Sigmoid colon (tissue), 7 donors: ENCODE data around the gene RRM2. TPM values are rescaled to one million over a fixed set of nuclear protein-coding genes. Genes with fewer than 3 reads are reported as not detected.

Source experiments
- DNase-seq: peaks from one replicate; pipeline ENCODE4 v3.0.0-alpha.2; 2019
- H3K27ac ChIP-seq, 4 donors: fragments of 200-600 bp; sonication (generic); one replicate each; pipeline ENCODE4 v1.5.1; 2016 to 2019; ENCODE audit warnings: mild to moderate bottlenecking in 1 of 4
- H3K27me3 ChIP-seq, 3 donors: fragments of 200-600 bp; sonication (generic); one replicate each; pipeline ENCODE4 v1.5.1; 2019; ENCODE audit warnings: mild to moderate bottlenecking in 1 of 3
- H3K36me3 ChIP-seq, 4 donors: fragments of 200-600 bp; sonication (generic); one replicate each; pipeline ENCODE4 v1.5.1; 2016 to 2019
- H3K4me1 ChIP-seq, 4 donors: fragments of 200-600 bp; sonication (generic); one replicate each; pipeline ENCODE4 v1.5.1; 2017 to 2019
- H3K4me3 ChIP-seq, 4 donors: fragments of 200-600 bp; sonication (generic); one replicate each; pipeline ENCODE4 v1.5.1; 2017 to 2019; ENCODE audit warnings: mild to moderate bottlenecking in 2 of 4, moderate library complexity in 1 of 4
- H3K9me3 ChIP-seq, 4 donors: fragments of 200-600 bp in 3 of 4; sonication (generic) in 3 of 4; one replicate each; pipeline versions ENCODE4 v1.5.1 to v1.6.1; 2013 to 2019
- CTCF ChIP-seq, 4 experiments: fragments of 450-650 bp in 3 of 4; fragments of 200-600 bp in 1 of 4; IDR thresholded peaks; one replicate each; pipeline ENCODE4 v1.5.1; 2016 to 2019; ENCODE audit warnings: antibody characterized with exemption in 4 of 4, mild to moderate bottlenecking in 3 of 4, moderate library complexity in 2 of 4
- EP300 ChIP-seq, 4 donors: sonication (generic); formaldehyde crosslinking; IDR thresholded peaks; one replicate each; pipeline ENCODE4 v1.6.1; 2017; ENCODE audit warnings: antibody characterized with exemption in 4 of 4
- POLR2A ChIP-seq, 2 donors: fragments of 450-650 bp; IDR thresholded peaks; one replicate each; pipeline ENCODE4 v1.6.1; 2016; ENCODE audit warnings: antibody characterized with exemption in 2 of 2, mild to moderate bottlenecking in 2 of 2, moderate library complexity in 2 of 2
- POLR2AphosphoS5 ChIP-seq, 4 donors: sonication (generic); formaldehyde crosslinking; IDR thresholded peaks; one replicate each; pipeline ENCODE4 v1.6.1; 2017; ENCODE audit warnings: antibody characterized with exemption in 4 of 4
- WGBS, 2 donors: extraction: QIAGEN DNeasy Blood & Tissue Kit; methylation state at CpG; one replicate each; pipeline ENCODE4 v1.1.7; 2013; 5-methylcytosine and 5-hydroxymethylcytosine counted together
- intact Hi-C: fragments of 100-400 bp; cut with DNase I; formaldehyde crosslinking; loops from one replicate; pipeline ENCODE4 v1.15.1; 2023
- polyA plus RNA-seq, 3 donors: library from polyadenylated mRNA; stranded (reverse); fragments of 200-250 nt; gene quantifications; one replicate each; pipeline ENCODE4 v1.2.3, GENCODE V29; 2013
- small RNA-seq, 3 donors: library from RNA; depleted of rRNA; stranded (forward); fragments of <200 nt; gene quantifications; one replicate each; pipeline ENCODE3, GENCODE V24; 2016
- total RNA-seq, 4 donors: library from RNA; depleted of rRNA; stranded (reverse); fragments of >200 nt; gene quantifications; one replicate each; pipeline ENCODE4 v1.1.0, GENCODE V29; 2016
- donor health status: healthy with polysubstance abuse.
- donor health status: Bipolar disorder and iron deficiency.
- donor health status: healthy.

RRM2 gene
- total and polyA plus RNA-seq, 7 donors, result 0.16 to 65.8 (median 6.9) TPM; not detected in 1

GRCh38 chr2:10175441-10175840 lies 52.9 kb downstream of the RRM2 start:
- H3K27me3 ChIP-seq, result no peaks in the 10 kb centered on the region
- intact Hi-C loops, result no loop called here
- DNase-seq, result no peak
- no peak overlapping the region for H3K4me3 ChIP-seq
- peaks cover 0 to 3% (median under 1%) of the 10 kb centered on the region in 4 donors for H3K4me1 ChIP-seq
- no peaks in the 10 kb centered on the region for H3K9me3 ChIP-seq
- 94 to 97% methylated on average over 10 of the region's 10 CpGs for WGBS, 2 donors
- TF ChIP-seq EP300 (IDR thresholded peaks at IDR 0.05) (no peak), POLR2A (IDR thresholded peaks at IDR 0.05) (no peak), POLR2AphosphoS5 (IDR thresholded peaks at IDR 0.05) (no peak), CTCF (IDR thresholded peaks at IDR 0.05) (no peak)
- no peaks in the 10 kb centered on the region for H3K36me3 ChIP-seq
- no peak overlapping the region for H3K27ac ChIP-seq

- Histone ChIP-seq H3K4me3 (no peak overlapping the region), H3K27me3 (no peaks in the 10 kb centered on the region), H3K9me3 (no peaks in the 10 kb centered on the region), H3K4me1 (no peaks in the 10 kb centered on the region), H3K27ac (no peak overlapping the region), H3K36me3 (no peaks in the 10 kb centered on the region)
- intact Hi-C loops, result no loop called here
- DNase-seq, result no peak
- no peak for TF ChIP-seq POLR2AphosphoS5 (IDR thresholded peaks at IDR 0.05)
- TF ChIP-seq EP300 (IDR thresholded peaks at IDR 0.05), result no peak
- no peak for TF ChIP-seq POLR2A (IDR thresholded peaks at IDR 0.05)
- TF ChIP-seq CTCF (IDR thresholded peaks at IDR 0.05), result no peak
- WGBS, 2 donors, result 96 to 97% methylated on average over 7 of the region's 7 CpGs
Observed at GRCh38 chr2:10178751-10179150, 56.2 kb downstream of the RRM2 start.

GRCh38 chr2:10179422-10179821 lies 56.9 kb downstream of the RRM2 start:
- DNase-seq, result no peak
- 91 to 93% methylated on average over 3 of the region's 3 CpGs for WGBS, 2 donors
- Histone ChIP-seq H3K36me3 (no peaks in the 10 kb centered on the region), H3K4me3 (no peak overlapping the region), H3K27me3 (no peaks in the 10 kb centered on the region), H3K9me3 (no peaks in the 10 kb centered on the region), H3K4me1 (no peaks in the 10 kb centered on the region), H3K27ac (no peak overlapping the region)
- intact Hi-C loops, result no loop called here
- TF ChIP-seq EP300 (IDR thresholded peaks at IDR 0.05) (no peak), POLR2A (IDR thresholded peaks at IDR 0.05) (no peak), POLR2AphosphoS5 (IDR thresholded peaks at IDR 0.05) (no peak), CTCF (IDR thresholded peaks at IDR 0.05) (no peak)

- Histone ChIP-seq H3K36me3 (no peaks in the 10 kb centered on the region), H3K4me3 (no peak overlapping the region), H3K27me3 (no peaks in the 10 kb centered on the region), H3K4me1 (no peaks in the 10 kb centered on the region), H3K9me3 (no peaks in the 10 kb centered on the region), H3K27ac (no peak overlapping the region)
- no peak for TF ChIP-seq POLR2AphosphoS5 (IDR thresholded peaks at IDR 0.05)
- intact Hi-C loops, result no loop called here
- WGBS, 2 donors, result 90 to 91% methylated on average over 7 of the region's 7 CpGs
- no peak for DNase-seq
Observed at GRCh38 chr2:10180229-10180628, 57.7 kb downstream of the RRM2 start.

Small RNA genes within 50 kb of the gene (small RNA-seq; reads per million reads assigned to genes)
- 0 reads per million in 3 donors for gene RF00410
- gene RF00568, result 0 reads per million in 3 donors

Other genes starting within 250 kb of the RRM2 start
- gene GRHL1, start 171.0 kb upstream of the RRM2 start, total RNA-seq, result 1 to 10 TPM; 1.4 to 4.2 (median 2.5) TPM
- under 1 TPM; under 0.01 to 0.55 (median 0.46) TPM for gene GRHL1, start 171.0 kb upstream of the RRM2 start, polyA plus RNA-seq
- gene KLF11, start 79.2 kb upstream of the RRM2 start, total RNA-seq, result 10 to 100 TPM; 18.5 to 41.3 (median 29.7) TPM
- 1 to 10 TPM; 3.9 to 7.2 (median 5.8) TPM for gene KLF11, start 79.2 kb upstream of the RRM2 start, polyA plus RNA-seq
- gene CYS1, start 42.3 kb upstream of the RRM2 start, total RNA-seq, result 10 to 100 TPM in 2 of 4 donors, 1 to 10 TPM in 2; 7.5 to 24.6 (median 9.6) TPM
- gene CYS1, start 42.3 kb upstream of the RRM2 start, polyA plus RNA-seq, result 1 to 10 TPM in 1 of 3 donors, under 1 TPM in 2; 0.46 to 1.8 (median 0.83) TPM
- gene HPCAL1, start 180.2 kb downstream of the RRM2 start, total RNA-seq, result 10 to 100 TPM; 27.7 to 46.0 (median 34.2) TPM
- gene HPCAL1, start 180.2 kb downstream of the RRM2 start, polyA plus RNA-seq, result 100 to 1,000 TPM in 2 of 3 donors, 10 to 100 TPM in 1; 67.9 to 115 (median 110) TPM